Measurements from ENCODE around the gene GLRX5. TPM values are rescaled to one million over a fixed set of nuclear protein-coding genes. Genes with fewer than 3 reads are reported as not detected.
"Not testable (repeated sequence)": the region's sequence is repeated elsewhere in the genome, so short reads cannot be mapped to it uniquely, and the experiment has no call there.

The GLRX5 gene
- total RNA-seq, 1 donor from 2014 or later = 37.3 TPM

DNA sequence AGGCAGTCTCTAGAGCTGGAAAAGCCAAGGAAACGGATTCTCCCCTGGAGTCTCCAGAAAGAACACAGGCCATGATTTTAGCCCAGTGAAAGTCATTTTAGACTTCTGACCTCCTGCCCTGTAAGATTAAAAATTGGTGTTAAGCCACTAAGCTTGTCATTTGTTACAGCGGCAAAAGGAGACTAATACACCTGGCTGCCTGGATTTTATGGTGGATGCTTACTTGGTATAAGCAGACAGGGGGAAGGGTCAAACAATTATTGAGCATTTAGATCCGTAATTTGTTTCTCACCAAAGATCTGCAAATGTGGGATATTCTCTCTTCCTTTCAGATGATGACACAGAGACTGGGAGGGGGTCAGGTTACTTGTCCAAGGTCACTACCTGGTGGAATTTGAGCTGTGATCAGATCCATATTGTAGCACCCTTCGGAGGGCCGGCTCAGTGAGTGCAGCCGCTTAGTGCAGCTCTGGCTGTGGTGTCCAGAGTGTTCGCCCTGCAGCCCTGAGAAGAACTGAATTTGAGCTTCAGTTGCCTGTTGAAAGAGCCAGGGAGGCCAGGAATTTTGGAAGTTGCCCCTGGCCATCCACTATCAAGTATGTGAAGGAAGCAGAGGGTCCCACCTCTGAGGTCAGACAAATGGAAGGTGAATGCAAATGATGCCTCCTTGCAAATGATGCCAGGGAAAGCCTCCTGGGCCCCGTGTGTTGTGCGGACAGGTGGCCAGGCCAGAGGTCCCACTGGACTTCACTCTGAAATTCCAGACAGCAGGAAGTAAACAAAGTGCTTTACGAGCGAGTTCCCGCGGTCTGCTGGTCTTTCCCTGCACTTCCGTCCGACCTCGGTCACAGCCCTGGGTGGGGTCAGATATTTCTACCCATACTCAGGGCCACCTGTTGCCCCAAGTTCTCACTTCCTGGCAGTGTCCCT is 15.1 kb downstream of the GLRX5 start:
- intact Hi-C loops (cut with micrococcal nuclease) = no loop called here

DNA sequence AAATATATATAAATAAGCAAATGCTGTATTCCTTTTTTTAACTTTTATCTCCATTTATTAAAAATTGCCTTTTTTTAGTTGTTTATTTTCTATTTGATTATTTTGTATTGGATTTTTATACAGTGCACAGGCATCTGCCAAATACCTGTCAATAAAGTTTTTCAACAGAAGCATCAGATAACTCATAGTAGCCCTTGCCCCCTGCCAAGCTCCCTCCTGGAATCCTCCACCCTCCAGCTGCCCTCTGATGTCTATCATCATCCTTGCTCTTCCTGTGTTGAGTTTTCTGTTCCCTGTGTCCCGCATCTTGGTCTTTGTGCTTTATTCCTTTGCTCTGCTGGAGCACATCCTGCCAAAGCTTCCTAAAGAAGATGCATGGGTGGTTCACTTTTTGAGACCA is 16.6 kb downstream of the GLRX5 start:
- intact Hi-C loops (cut with micrococcal nuclease) = no loop called here

DNA sequence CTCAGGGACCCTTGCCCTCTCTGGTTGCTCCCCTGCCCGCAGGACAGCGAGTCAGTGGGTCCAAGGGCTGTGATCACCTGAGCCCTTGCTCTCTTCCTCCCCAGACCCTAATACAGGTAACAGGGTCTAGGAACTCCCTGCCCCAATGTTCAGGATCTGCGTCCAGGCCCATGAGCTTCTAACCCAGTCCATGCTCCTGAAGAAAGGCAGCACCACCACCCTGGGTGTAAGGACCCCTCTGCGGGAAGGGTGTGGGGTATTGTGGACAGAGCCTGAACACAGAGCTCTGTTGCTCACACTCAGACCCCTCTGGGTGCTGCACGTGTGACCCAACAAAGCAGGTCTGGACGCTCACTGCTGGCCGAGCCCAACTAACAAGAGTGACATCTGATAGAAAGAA is 18.3 kb downstream of the GLRX5 start:
- intact Hi-C loops (cut with micrococcal nuclease) = no loop called here

DNA sequence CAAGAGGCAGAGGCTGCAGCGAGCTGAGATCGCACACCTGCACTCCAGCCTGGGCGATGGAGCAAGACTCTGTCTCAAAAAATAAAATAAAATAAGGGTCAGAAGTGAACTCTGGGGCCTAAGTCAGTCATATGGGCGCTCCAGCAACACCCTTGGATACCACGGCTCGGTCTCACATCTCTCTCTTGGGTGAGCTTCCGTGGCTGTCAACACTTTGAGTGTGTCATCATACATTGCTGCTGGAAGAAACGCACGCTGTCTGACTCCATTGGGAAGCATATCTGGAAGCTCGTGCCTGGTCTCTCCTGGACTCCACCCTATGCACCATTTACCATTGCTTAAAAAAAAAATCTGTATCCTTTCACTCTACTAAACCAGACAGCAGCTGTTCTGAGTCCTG is 20.2 kb downstream of the GLRX5 start:
- intact Hi-C loops (cut with micrococcal nuclease) = no loop called here

DNA sequence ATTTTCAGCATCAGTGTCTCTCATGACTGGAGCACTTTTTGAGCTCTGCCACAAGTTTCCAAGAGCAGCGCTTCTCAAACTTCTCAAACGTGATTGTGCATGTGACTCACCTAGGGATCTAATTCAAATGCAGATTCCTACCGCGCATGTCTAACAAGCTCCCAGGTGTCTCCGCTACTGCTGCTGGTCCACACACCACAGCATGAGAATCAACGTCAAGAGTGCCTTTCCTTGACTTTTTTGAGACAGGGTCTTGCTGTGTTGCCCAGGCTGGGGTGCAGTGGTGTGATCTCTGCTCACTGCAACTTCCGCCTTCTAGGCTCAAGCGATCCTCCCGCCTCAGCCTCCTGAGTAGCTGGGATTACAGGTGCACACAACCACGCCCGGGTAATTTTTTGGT is 22.4 kb downstream of the GLRX5 start:
- intact Hi-C loops (cut with micrococcal nuclease) = no loop called here

DNA sequence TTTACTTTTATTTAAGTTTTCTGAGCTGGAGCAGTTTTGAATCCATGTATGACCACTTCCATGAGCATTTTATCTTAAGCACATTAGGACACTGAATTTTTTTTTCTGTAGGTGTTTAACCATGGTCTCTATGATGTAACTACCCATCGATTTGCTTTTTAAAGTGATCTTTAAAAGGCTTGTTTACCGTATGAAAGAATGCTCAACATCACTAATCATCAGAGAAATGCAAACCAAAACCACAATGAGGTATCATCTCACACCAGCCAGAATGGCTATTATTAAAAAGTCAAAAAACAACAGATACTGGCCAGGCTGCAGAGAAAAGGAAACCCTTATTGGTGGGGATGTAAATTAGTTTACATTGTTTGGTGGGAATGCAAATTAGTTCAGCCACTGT is 23.0 kb downstream of the GLRX5 start:
- intact Hi-C loops (cut with micrococcal nuclease) = no loop called here

DNA sequence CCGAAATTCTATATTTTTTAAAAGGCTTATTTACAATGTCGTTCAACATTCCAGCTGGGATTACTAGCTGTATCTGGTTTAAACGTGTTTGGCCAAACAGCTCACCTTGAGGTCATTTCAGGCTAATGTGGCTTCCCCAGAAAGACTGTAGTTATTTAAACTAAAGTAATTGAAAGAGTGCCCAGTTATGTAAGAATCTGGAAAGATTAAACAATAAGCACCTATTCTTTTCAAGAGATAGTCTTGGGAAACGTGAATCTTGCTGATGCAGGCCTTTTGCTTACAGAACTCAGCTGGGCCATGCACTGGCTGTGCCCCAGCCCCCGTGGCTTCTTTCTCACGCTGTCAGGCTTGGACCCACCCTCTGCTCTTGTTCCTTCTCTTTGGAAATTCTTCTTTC is 24.4 kb downstream of the GLRX5 start:
- intact Hi-C loops (cut with micrococcal nuclease) = no loop called here

DNA sequence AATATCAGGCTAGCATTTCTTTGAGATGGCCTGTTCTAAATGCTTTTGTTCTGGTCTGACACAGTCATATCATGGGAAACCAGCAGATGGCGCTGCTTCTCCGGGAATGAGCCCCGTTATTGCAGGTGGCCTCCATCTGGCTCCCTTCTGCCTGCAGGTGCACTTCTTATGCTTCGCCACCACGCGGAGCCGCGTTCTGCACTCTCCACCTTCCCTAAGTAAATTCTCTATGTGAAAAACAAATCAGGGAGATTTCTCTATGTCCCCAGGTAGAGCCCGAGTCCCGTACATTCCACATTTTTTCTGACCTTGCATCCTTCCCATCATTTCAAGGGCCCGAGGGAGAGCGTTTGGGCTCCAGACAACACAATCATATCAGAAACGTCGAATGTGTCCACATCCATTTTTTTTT is 26.2 kb downstream of the GLRX5 start:
- intact Hi-C loops (cut with micrococcal nuclease) = loop anchor here (1.0 to 2.0 kb wide), 4 partner anchors 123 to 864 kb away; no protein-coding TSS in a partner anchor

DNA sequence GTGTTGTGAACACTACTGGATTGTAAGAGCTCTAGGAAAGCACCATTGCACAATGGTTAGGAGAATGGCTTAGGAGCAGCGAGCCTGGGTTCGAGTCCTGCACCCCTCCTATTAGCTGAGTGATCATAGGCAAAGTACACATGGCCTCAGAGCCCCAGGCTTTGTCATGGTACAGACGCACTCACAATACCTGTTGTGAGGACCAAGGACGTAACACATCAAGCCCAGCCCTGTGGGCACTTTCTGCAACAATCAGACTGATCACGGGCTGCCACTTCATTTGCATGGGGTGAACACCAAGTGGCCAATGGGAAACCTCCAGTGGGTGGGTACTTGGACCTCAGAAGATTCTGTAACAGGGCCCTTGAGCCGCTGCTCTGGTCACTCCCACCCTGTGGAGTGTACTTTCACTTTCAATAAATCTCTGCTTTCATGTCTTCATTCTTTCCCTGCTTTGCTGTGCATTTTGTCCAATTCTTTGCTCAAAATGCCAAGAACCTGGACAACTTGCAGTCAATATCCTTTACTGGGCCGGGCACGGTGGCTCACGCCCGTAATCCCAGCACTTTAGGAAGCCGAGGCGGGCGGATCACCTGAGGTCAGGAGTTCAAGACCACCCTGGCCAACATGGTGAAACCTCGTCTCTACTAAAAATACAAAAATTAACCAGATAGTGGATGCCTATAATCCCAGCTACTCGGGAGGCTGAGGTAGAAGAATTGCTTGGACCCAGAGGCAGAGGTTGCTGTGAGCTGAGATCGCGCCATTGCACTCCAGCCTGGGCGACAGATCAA is 28.2 kb downstream of the GLRX5 start:
- intact Hi-C loops (cut with micrococcal nuclease) = no loop called here

DNA sequence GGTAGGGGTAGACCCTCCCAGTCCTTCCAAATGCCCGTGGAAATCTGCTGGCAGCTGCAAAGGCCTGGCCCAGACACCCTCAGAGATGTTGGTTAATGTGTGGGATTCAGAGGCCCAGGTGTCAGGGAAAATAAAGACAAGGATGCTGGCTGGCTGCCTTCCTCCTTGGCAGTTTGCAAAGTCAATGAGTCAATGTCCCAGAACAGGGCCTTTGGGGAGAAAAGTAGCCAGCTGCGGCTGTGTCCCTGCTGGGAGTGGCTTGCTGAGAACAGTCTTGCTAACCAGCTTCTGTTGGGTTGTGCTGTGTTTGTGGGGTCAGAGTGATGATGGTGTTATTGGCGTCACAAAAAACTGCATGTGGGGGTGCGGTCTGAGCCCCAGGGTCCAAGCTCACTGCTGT is 29.2 kb downstream of the GLRX5 start:
- intact Hi-C loops (cut with micrococcal nuclease) = no loop called here

DNA sequence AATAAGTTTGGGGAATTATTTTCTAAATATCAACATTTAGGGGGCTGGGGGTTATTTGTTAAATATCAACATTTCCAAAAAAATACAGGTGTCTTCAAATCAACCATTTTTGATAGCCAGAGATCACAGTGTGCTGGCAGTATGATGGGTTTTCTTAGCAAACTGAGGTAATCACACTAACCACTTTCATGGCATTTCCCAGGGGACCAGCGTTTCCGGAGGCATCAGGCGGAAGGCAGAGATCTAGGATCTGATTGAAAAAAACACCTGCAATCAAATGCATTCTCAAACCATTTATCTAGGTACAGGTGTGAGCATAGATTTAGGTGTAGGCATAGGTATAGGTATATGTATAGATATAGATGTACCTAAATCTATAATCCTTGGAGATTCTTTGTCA is 34.6 kb downstream of the GLRX5 start:
- intact Hi-C loops (cut with micrococcal nuclease) = no loop called here

DNA sequence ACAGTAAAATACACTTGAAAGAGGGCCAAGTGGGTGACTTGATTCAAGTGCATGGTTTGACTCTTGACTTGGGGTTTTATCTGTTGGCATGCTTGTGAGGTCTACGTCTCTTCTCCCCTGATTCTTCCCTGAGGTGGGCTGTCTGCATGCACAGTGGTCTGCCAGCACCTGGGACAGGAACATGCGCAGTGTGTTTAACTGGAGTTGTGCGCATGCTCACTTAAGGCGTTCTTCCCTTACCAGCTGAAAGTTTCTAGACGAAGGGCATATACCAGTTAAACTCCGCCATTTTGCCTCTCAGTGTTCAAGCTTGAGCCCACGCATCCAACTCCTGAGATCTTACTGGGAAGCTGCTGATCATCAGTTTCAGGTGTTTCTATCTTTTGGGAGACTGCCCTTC is 38.5 kb downstream of the GLRX5 start:
- intact Hi-C loops (cut with micrococcal nuclease) = no loop called here

DNA sequence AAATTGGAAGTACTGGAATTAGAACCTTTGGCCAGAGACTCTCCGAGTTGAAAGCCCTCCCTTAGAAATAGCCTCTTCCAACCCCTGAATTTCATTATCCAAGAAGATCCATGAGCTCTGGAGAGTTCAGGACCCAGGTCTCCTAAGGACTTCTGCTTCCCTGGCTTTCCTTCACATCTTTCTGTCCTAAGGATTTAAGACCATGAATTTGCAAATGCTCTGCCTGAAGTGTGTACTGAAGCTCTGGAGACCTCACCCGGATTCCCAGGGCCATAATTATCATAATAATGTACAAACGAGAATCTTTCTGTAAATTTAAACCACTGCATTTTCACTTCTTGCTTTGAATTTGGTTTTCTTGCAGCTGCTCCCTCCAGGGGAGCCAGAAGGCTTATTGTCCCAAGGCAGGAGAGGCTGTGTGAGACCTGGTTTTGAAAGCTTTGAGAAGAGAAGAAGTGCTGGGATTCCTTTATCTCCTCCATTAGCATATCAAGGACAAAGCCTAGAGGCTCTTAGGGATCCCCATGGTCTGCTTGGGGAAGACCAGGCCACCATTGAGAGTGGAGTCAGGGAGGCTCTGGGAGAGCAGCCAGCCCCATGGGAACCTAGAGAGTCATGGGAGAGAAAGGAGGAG is 41.1 kb downstream of the GLRX5 start:
- intact Hi-C loops (cut with micrococcal nuclease) = no loop called here

DNA sequence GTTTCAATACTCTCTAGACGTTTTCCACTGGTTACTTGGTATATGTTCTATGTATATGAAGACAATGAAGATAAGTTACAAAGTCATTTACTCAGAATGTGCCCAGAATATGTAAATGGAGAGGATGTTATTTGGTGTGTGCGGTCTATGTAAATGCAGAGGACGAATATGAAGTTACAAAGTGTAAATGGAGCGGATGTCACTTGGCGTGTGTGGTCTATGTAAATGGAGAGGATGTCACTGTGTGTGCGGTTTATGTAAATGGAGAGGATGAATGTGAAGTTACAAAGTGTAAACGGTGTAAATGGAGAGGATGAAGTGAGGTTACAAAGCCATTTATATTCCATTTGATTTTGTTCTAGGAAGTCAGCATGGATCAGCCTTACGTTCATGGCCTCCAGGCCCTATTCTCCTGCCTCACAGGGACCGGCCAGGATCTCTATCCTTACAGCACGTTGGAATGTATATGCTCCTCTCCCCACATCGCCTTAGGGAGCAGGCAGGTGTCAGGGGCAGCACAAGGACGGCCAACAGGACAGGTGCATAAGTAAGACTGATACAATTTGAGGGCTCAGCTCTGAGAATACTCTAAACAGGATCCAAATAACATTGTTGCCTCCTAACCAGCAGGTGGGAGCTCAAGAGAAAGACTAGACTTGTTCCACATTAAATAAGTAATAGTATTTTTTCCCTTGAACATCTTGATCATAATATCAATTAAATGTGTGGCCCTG is 42.4 kb downstream of the GLRX5 start:
- intact Hi-C loops (cut with micrococcal nuclease) = no loop called here

DNA sequence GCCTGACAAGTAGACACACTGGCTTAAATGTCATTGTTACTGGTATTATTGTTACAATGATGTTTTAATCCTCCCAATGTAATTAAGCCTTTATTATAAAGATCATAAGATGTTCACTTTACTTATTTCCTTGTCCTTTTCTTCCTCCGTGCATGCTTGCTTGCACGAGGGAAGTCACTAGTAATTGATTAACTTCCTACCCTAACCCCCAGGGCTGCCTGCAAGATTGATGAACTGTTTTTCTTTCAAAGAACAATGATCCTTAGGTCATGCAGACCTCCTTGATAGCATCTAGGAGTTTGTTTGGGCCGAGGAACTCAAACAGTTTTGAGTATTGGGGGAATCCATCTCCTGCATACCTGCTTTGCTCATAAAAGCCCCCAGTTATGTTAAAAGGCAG is 43.0 kb downstream of the GLRX5 start:
- intact Hi-C loops (cut with micrococcal nuclease) = no loop called here

DNA sequence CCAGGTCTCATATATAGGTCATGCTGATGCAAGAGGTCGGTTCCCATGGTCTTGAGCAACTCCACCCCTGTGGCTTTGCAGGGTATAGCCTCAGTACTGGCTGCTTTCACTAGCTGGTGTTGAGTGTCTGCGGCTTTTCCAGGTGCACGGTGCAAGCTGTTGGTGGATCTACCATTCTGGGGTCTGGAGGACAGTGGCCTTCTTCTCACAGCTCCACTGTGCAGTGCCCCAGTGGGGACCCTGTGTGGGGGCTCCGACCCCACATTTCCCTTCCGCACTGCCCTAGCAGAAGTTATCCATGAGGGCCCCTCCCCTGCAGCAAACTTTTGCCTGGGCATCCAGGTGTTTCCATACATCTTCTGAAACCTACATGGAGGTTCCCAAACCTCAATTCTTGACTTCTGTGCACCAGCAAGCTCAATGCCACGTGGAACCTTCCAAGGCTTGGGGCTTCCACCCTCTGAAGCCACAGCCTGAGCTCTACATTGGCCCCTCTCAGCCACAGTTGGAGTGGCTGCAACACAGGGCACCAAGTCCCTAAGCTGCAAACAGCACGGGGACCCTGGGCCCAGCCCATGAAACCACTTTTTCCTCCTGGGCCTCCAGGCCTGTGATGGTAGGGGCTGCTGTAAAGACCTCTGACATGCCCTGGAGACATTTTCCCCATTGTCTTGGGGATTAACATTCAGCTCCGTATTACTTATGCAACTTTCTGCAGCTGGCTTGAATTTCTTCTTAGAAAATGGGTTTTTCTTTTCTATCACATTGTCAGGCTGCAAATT is 49.2 kb downstream of the GLRX5 start:
- intact Hi-C loops (cut with micrococcal nuclease) = not testable (repeated sequence)

DNA sequence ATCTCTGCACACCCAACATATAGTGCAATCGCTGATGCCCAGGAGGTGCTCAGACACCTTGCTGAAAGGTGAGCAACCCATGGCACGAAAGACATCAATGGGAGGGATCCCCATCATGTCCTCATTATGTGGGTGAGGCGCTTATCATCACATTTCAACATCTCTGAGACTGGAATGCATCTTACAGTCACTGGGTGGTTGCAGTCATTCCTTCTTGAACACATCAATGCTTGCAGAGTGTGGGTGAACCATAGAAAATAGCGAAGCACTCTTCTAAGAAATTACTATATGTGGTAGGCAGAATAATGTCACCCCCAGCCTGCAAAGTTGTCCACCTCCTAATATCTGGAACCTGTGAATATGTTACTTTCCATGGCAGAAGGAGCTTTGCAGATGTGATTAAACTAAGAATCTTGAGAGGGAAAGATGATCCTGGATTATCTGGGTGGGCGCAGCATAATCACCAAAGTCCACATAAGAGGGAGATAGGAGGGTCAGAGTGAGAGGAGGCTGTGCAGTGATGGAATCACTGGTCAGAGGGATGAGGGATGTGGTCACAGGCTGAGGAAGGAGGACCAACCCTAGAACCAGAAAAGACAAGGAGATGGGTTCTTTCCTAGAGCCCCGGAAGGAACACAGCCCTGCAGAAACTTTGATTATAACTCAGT is 51.2 kb downstream of the GLRX5 start:
- intact Hi-C loops (cut with micrococcal nuclease) = no loop called here

DNA sequence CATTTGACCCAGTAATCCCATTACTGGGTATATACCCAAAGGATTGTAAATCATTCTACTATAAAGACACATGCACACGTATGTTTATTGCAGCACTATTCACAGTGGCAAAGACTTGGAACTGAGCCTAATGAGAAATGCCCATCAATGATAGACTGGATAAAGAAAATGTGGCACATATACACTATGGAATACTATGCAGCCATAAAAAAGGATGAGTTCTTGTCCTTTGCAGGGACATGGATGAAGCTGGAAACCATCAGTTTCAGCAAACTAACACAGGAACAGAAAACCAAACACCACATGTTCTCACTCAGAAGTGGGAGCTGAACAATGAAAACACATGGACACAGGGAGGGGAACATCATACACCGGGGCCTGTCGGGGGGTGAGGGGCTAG is 56.3 kb downstream of the GLRX5 start:
- intact Hi-C loops (cut with micrococcal nuclease) = not testable (repeated sequence)

All from T-helper 2 cell treated with Interferon-gamma antibody and Interleukin-4, amounts not matched to agents 100 ng/mL and 5 ng/mL, for 36 hours (primary cell).